Activated CD4-positive, alpha-beta T cell treated with anti-CD3 and anti-CD28 coated beads, Interleukin-2, amount 10 ng/mL, durations not matched to agents 7 days and 5 days (primary cell): ENCODE data around the gene RAPGEF6. TPM values are rescaled to one million over a fixed set of nuclear protein-coding genes. Genes with fewer than 3 reads are reported as not detected.
"Not testable (repeated sequence)": the region's sequence is repeated elsewhere in the genome, so short reads cannot be mapped to it uniquely, and the experiment has no call there.

Experiments used
- CTCF ChIA-PET: fragments of 350-600 bp; sonication (Branson Sonifier 250); formaldehyde crosslinking; loops from one replicate; lab custom pipeline; 2021; ENCODE audit warnings: antibody characterized with exemption; lab: Charles Lee
- POLR2A ChIA-PET: fragments of 350-600 bp; sonication (Branson Sonifier 250); formaldehyde crosslinking; loops from one replicate; lab custom pipeline; 2021; ENCODE audit warnings: antibody characterized with exemption; lab: Charles Lee
- DNase-seq: peaks from one replicate; pipeline ENCODE4 v3.0.0-alpha.2; 2020
- H3K27ac Mint-ChIP-seq: one replicate; pipeline ENCODE4 v1.8.0; 2021; ENCODE audit warnings: mild to moderate bottlenecking, moderate library complexity, mixed read lengths
- H3K27me3 Mint-ChIP-seq: one replicate; pipeline ENCODE4 v1.8.0; 2021; ENCODE audit warnings: mixed read lengths
- H3K36me3 Mint-ChIP-seq: one replicate; pipeline ENCODE4 v1.8.0; 2021; ENCODE audit warnings: low read depth, mixed read lengths
- H3K4me1 Mint-ChIP-seq: one replicate; pipeline ENCODE4 v1.8.0; 2021; ENCODE audit warnings: mixed read lengths
- H3K4me3 Mint-ChIP-seq: one replicate; pipeline ENCODE4 v1.8.0; 2021; ENCODE audit warnings: mild to moderate bottlenecking, moderate library complexity, mixed read lengths
- H3K9me3 Mint-ChIP-seq: one replicate; pipeline ENCODE4 v1.8.0; 2021; ENCODE audit warnings: mixed read lengths
- total RNA-seq, 2 experiments: library from RNA; stranded (reverse); gene quantifications; one replicate each; pipeline ENCODE4 v1.2.3, GENCODE V29; 2021

RAPGEF6 gene
- total RNA-seq, 2 experiments from 2014 or later: 43.9 to 47.8 TPM

- H3K27ac Mint-ChIP-seq: peak overlapping the region; percentile 7
- H3K4me1 Mint-ChIP-seq: peaks cover 40% of the 10 kb centered on the region
- H3K4me3 Mint-ChIP-seq, CTCF ChIA-PET, POLR2A ChIA-PET, H3K27me3 Mint-ChIP-seq: not testable (repeated sequence)
- H3K9me3 Mint-ChIP-seq: peaks cover 20% of the 10 kb centered on the region
- DNase-seq: peak; percentile 5
- H3K36me3 Mint-ChIP-seq: peaks cover 89% of the 10 kb centered on the region
These were observed 236.0 kb downstream of the RAPGEF6 start for GRCh38 chr5:131399007-131399406.

- Mint-ChIP-seq H3K27me3 (no peaks in the 10 kb centered on the region), H3K4me1 (peaks cover 61% of the 10 kb centered on the region), H3K36me3 (peaks cover 91% of the 10 kb centered on the region), H3K4me3 (no peak overlapping the region), H3K9me3 (peaks cover 7% of the 10 kb centered on the region), H3K27ac (peak overlapping the region; percentile 87)
- ChIA-PET CTCF (interaction anchor here (0.7 to 1.8 kb wide), 6 partner anchors 11 to 90 kb away, joined by 3 to 7 read pairs (median 4); no protein-coding TSS in a partner anchor), POLR2A (interaction anchor here (0.6 to 1.4 kb wide), 3 partner anchors 55 to 132 kb away, joined by 3 to 5 read pairs (median 3); no protein-coding TSS in a partner anchor)
- DNase-seq: no peak
These were observed 238.3 kb downstream of the RAPGEF6 start for GRCh38 chr5:131396630-131397273.

GRCh38 chr5:131396015-131396414 is 239.0 kb downstream of the RAPGEF6 start:
- H3K27ac Mint-ChIP-seq: peak overlapping the region; percentile 87
- H3K9me3 Mint-ChIP-seq: peaks cover 7% of the 10 kb centered on the region
- DNase-seq: no peak
- H3K4me1 Mint-ChIP-seq: peaks cover 65% of the 10 kb centered on the region
- no peaks in the 10 kb centered on the region for H3K27me3 Mint-ChIP-seq
- peak overlapping the region; percentile 19 for H3K4me3 Mint-ChIP-seq
- ChIA-PET POLR2A (interaction anchor here (0.6 to 1.4 kb wide), 3 partner anchors 56 to 131 kb away, joined by 3 to 5 read pairs (median 3); no protein-coding TSS in a partner anchor), CTCF (interaction anchor here (0.7 to 1.8 kb wide), 7 partner anchors 11 to 91 kb away, joined by 3 to 7 read pairs (median 4); no protein-coding TSS in a partner anchor)
- H3K36me3 Mint-ChIP-seq: peaks cover 91% of the 10 kb centered on the region

GRCh38 chr5:131394128-131394527 is 240.9 kb downstream of the RAPGEF6 start:
- peak; percentile 63 for DNase-seq
- Mint-ChIP-seq H3K27me3 (no peaks in the 10 kb centered on the region), H3K36me3 (peaks cover 92% of the 10 kb centered on the region), H3K9me3 (no peaks in the 10 kb centered on the region), H3K4me1 (peaks cover 78% of the 10 kb centered on the region), H3K27ac (peak overlapping the region; percentile 82), H3K4me3 (peak overlapping the region; percentile 37)
- ChIA-PET POLR2A (interaction anchor here (0.9 kb wide), 1 partner anchor 128 kb away, joined by 7 read pairs; no protein-coding TSS in a partner anchor), CTCF (interaction anchor here (1.3 to 1.6 kb wide), 2 partner anchors 12 kb away, joined by 3 to 5 read pairs; no protein-coding TSS in a partner anchor)

- CTCF ChIA-PET: interaction anchor here (1.3 to 1.6 kb wide), 2 partner anchors 12 kb away, joined by 3 to 5 read pairs; no protein-coding TSS in a partner anchor
- POLR2A ChIA-PET: no interaction called here
- Mint-ChIP-seq H3K27ac (peak overlapping the region; percentile 82), H3K36me3 (peaks cover 90% of the 10 kb centered on the region), H3K9me3 (no peaks in the 10 kb centered on the region), H3K27me3 (no peaks in the 10 kb centered on the region), H3K4me1 (peaks cover 79% of the 10 kb centered on the region), H3K4me3 (peak overlapping the region; percentile 37)
- DNase-seq: no peak
These were observed 241.5 kb downstream of the RAPGEF6 start for GRCh38 chr5:131393498-131393968.

- no peaks in the 10 kb centered on the region for H3K9me3 Mint-ChIP-seq
- DNase-seq: no peak
- H3K36me3 Mint-ChIP-seq: peaks cover 81% of the 10 kb centered on the region
- H3K27me3 Mint-ChIP-seq: no peaks in the 10 kb centered on the region
- H3K27ac Mint-ChIP-seq: peak overlapping the region; percentile 82
- peaks cover 82% of the 10 kb centered on the region for H3K4me1 Mint-ChIP-seq
- H3K4me3 Mint-ChIP-seq: no peak overlapping the region
- ChIA-PET POLR2A (no interaction called here), CTCF (interaction anchor here (0.6 to 1.6 kb wide), 4 partner anchors 11 to 117 kb away, joined by 3 to 4 read pairs (median 4); no protein-coding TSS in a partner anchor)
These were observed 242.4 kb downstream of the RAPGEF6 start for GRCh38 chr5:131392466-131393095.

- CTCF ChIA-PET: interaction anchor here (0.7 to 1.7 kb wide), 3 partner anchors 124 to 193 kb away, joined by 3 to 5 read pairs (median 3); partner anchors contain the start of gene CDC42SE2
- no peak for DNase-seq
- H3K27ac Mint-ChIP-seq: peak overlapping the region; percentile 68
- POLR2A ChIA-PET: no interaction called here
- H3K27me3 Mint-ChIP-seq: no peaks in the 10 kb centered on the region
- peaks cover 78% of the 10 kb centered on the region for H3K36me3 Mint-ChIP-seq
- peak overlapping the region; percentile 2 for H3K4me3 Mint-ChIP-seq
- peaks cover 78% of the 10 kb centered on the region for H3K4me1 Mint-ChIP-seq
- H3K9me3 Mint-ChIP-seq: no peaks in the 10 kb centered on the region
These were observed 245.2 kb downstream of the RAPGEF6 start for GRCh38 chr5:131389869-131390265.

- POLR2A ChIA-PET: no interaction called here
- Mint-ChIP-seq H3K27ac (peak overlapping the region; percentile 68), H3K4me1 (peaks cover 80% of the 10 kb centered on the region), H3K36me3 (peaks cover 78% of the 10 kb centered on the region), H3K27me3 (no peaks in the 10 kb centered on the region), H3K4me3 (peak overlapping the region; percentile 2), H3K9me3 (no peaks in the 10 kb centered on the region)
- CTCF ChIA-PET: interaction anchor here (1.1 to 1.7 kb wide), 2 partner anchors 124 to 126 kb away, joined by 3 to 5 read pairs; partner anchors contain the start of gene CDC42SE2
- DNase-seq: no peak
These were observed 245.7 kb downstream of the RAPGEF6 start for GRCh38 chr5:131389096-131389868.

- ChIA-PET POLR2A (interaction anchor here (0.7 kb wide), 1 partner anchor 34 kb away, joined by 18 read pairs; no protein-coding TSS in a partner anchor), CTCF (no interaction called here)
- Mint-ChIP-seq H3K4me3 (no peak overlapping the region), H3K9me3 (no peaks in the 10 kb centered on the region), H3K4me1 (peaks cover 79% of the 10 kb centered on the region), H3K36me3 (peaks cover 69% of the 10 kb centered on the region), H3K27me3 (no peaks in the 10 kb centered on the region), H3K27ac (no peak overlapping the region)
- no peak for DNase-seq
These were observed 247.8 kb downstream of the RAPGEF6 start for GRCh38 chr5:131387255-131387654.

GRCh38 chr5:131386779-131387178 is 248.2 kb downstream of the RAPGEF6 start:
- ChIA-PET CTCF (interaction anchor here (1.5 kb wide), 1 partner anchor 14 kb away, joined by 3 read pairs; no protein-coding TSS in a partner anchor), POLR2A (no interaction called here)
- Mint-ChIP-seq H3K36me3 (peaks cover 65% of the 10 kb centered on the region), H3K9me3 (no peaks in the 10 kb centered on the region), H3K27ac (peak overlapping the region; percentile 60), H3K4me1 (peaks cover 79% of the 10 kb centered on the region), H3K27me3 (no peaks in the 10 kb centered on the region), H3K4me3 (no peak overlapping the region)
- no peak for DNase-seq

GRCh38 chr5:131386124-131386523 is 248.9 kb downstream of the RAPGEF6 start:
- no peaks in the 10 kb centered on the region for H3K9me3 Mint-ChIP-seq

More at GRCh38 chr5:131386124-131386523, 248.9 kb downstream of the RAPGEF6 start:
- H3K36me3 Mint-ChIP-seq: peaks cover 65% of the 10 kb centered on the region
- no peak overlapping the region for H3K27ac Mint-ChIP-seq
- ChIA-PET POLR2A (no interaction called here), CTCF (interaction anchor here (1.5 kb wide), 1 partner anchor 13 kb away, joined by 3 read pairs; no protein-coding TSS in a partner anchor)
- H3K4me3 Mint-ChIP-seq: no peak overlapping the region
- H3K4me1 Mint-ChIP-seq: peaks cover 82% of the 10 kb centered on the region
- no peak for DNase-seq
- no peaks in the 10 kb centered on the region for H3K27me3 Mint-ChIP-seq
